IMR-90 (cell line): ENCODE results near the gene NUP50.

Experiments
- CEBPB ChIP-seq: IDR thresholded peaks from 2 replicates; pipeline ENCODE4 v1.6.1; 2012; ENCODE audit warnings: low read depth, low read length, improper control_type of control experiment
- MAFK ChIP-seq: IDR thresholded peaks from 2 replicates; pipeline ENCODE4 v1.6.1; 2012; ENCODE audit warnings: low read depth, low read length, improper control_type of control experiment
- POLR2A ChIP-seq: IDR thresholded peaks from 2 replicates; pipeline ENCODE4 v1.6.1; 2012; ENCODE audit warnings: mild to moderate bottlenecking, low read depth, low read length
- RAD21 ChIP-seq: IDR thresholded peaks from 2 replicates; pipeline ENCODE4 v1.6.1; 2012; ENCODE audit warnings: low read length, improper control_type of control experiment
- TF ChIP-seq, protein P1 (sequence below): conservative IDR thresholded peaks from 2 replicates; pipeline ENCODE4 v1.5.1; 2012; ENCODE audit warnings: mild to moderate bottlenecking, low read depth, low read length, improper control_type of control experiment
- TF ChIP-seq, protein P2 (sequence below): fragments of 150-350 bp; IDR thresholded peaks from 2 replicates; pipeline ENCODE4 v1.6.1; 2017; ENCODE audit warnings: mild to moderate bottlenecking, antibody characterized with exemption, low read length, low read depth

DNA sequence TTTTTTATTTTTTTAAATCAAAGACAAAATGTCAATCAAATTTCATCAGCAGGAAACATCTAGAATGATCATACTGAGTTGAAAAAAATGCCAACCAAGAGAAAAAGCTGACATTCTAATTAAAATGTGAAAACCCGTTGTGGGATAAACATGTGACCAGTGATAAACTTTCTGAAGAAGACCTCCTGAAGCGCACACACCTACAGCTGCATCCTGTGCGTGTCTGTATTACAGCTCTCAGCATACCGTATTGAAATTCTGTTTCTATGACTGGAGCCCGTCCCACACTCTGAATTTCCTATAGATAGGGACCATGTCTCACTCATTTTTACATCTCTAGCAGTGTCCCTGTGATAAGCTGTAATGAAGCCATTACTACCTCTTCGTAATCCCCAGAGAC lies 12.2 kb upstream of the NUP50 start:
- TF ChIP-seq, protein P1, sequence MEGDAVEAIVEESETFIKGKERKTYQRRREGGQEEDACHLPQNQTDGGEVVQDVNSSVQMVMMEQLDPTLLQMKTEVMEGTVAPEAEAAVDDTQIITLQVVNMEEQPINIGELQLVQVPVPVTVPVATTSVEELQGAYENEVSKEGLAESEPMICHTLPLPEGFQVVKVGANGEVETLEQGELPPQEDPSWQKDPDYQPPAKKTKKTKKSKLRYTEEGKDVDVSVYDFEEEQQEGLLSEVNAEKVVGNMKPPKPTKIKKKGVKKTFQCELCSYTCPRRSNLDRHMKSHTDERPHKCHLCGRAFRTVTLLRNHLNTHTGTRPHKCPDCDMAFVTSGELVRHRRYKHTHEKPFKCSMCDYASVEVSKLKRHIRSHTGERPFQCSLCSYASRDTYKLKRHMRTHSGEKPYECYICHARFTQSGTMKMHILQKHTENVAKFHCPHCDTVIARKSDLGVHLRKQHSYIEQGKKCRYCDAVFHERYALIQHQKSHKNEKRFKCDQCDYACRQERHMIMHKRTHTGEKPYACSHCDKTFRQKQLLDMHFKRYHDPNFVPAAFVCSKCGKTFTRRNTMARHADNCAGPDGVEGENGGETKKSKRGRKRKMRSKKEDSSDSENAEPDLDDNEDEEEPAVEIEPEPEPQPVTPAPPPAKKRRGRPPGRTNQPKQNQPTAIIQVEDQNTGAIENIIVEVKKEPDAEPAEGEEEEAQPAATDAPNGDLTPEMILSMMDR: no peak
- TF ChIP-seq POLR2A: no peak
- no peak for TF ChIP-seq CEBPB
- TF ChIP-seq, protein P2, sequence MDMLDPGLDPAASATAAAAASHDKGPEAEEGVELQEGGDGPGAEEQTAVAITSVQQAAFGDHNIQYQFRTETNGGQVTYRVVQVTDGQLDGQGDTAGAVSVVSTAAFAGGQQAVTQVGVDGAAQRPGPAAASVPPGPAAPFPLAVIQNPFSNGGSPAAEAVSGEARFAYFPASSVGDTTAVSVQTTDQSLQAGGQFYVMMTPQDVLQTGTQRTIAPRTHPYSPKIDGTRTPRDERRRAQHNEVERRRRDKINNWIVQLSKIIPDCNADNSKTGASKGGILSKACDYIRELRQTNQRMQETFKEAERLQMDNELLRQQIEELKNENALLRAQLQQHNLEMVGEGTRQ: no peak
- TF ChIP-seq RAD21: no peak
- TF ChIP-seq MAFK: no peak
